ENCODE results near the gene PARD3B. TPM values are rescaled to one million over a fixed set of nuclear protein-coding genes. Genes with fewer than 3 reads are reported as not detected.

The PARD3B gene
- total RNA-seq, 1 donor from 2014 or later = not detected

DNA sequence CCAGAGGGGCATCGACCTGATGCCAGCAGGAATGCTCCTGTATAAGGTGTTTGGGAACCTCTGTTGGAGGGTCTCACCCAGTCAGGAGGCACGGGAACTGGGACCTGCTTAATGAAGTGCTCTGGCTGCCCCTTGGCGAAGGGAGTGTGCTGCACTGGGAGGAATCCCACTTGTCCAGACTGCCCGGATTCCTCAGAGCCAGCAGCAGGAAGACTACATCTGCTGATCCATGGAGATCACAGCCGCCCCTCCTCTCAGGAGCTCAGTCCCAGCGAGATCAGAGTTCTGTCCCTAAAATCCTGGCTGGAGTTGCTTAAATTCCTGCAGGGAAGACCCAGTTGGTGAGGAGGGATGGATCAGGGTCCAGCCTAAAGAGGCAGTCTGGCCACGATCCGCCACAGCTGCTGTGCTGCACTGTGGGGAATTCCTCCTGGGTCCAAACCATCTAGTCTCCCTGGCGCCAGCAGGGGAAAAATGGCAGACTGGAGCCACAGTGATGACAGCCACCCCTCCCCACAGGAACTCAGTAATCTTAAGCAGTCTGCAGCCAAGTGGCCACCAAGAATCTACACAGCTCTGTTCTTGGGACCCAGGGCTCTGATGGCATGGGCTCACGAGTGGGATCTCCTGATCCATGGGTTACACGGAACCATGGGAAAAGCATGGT, 1060.5 kb downstream of the PARD3B start:
- no peaks in the 10 kb centered on the region for H3K4me1 Mint-ChIP-seq
- H3K27me3 Mint-ChIP-seq = peaks cover 26% of the 10 kb centered on the region
- no peak overlapping the region for H3K4me3 Mint-ChIP-seq
- intact Hi-C loops (cut with micrococcal nuclease) = no loop called here
- POLR2A ChIA-PET = no interaction called here
- H3K9me3 Mint-ChIP-seq = peaks cover 6% of the 10 kb centered on the region
- ATAC-seq (ENCODE audit: low read depth) = no peak
- TF ChIP-seq, protein P1, sequence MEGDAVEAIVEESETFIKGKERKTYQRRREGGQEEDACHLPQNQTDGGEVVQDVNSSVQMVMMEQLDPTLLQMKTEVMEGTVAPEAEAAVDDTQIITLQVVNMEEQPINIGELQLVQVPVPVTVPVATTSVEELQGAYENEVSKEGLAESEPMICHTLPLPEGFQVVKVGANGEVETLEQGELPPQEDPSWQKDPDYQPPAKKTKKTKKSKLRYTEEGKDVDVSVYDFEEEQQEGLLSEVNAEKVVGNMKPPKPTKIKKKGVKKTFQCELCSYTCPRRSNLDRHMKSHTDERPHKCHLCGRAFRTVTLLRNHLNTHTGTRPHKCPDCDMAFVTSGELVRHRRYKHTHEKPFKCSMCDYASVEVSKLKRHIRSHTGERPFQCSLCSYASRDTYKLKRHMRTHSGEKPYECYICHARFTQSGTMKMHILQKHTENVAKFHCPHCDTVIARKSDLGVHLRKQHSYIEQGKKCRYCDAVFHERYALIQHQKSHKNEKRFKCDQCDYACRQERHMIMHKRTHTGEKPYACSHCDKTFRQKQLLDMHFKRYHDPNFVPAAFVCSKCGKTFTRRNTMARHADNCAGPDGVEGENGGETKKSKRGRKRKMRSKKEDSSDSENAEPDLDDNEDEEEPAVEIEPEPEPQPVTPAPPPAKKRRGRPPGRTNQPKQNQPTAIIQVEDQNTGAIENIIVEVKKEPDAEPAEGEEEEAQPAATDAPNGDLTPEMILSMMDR (IDR thresholded peaks at IDR 0.05) = no peak
- CTCF ChIA-PET = interaction anchor here (1.5 kb wide), 1 partner anchor 74 kb away, joined by 3 read pairs; no protein-coding TSS in a partner anchor
- DNase-seq = no peak
- no peaks in the 10 kb centered on the region for H3K36me3 Mint-ChIP-seq (ENCODE audit: low read depth)
- no peak overlapping the region for H3K27ac Mint-ChIP-seq

DNA sequence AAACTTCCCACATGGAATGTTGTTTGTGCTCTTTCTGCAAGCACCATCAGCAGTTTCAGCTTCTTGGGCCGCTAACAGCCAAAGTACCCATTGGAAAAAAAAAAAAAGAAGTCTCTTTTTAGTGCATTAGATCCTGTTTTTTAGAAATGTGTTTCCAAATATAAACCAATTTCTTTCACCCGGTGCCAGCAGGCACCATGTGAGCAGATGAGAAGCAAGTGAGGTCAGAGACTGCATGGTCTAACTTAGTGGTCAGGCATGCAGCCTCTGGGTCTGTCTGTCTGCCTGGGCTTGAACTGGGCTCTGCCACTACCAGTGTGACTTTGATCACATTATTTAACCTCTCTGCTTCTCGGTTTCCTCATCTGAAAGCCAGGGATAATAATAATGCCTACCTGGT, 1061.9 kb downstream of the PARD3B start:
- Mint-ChIP-seq H3K36me3 (ENCODE audit: low read depth) (no peaks in the 10 kb centered on the region), H3K9me3 (peaks cover 6% of the 10 kb centered on the region), H3K4me3 (no peak overlapping the region), H3K27ac (no peak overlapping the region), H3K27me3 (peaks cover 32% of the 10 kb centered on the region), H3K4me1 (no peaks in the 10 kb centered on the region)
- ATAC-seq (ENCODE audit: low read depth) = no peak
- TF ChIP-seq, protein P1 (IDR thresholded peaks at IDR 0.05) = no peak
- ChIA-PET CTCF (interaction anchor here (1.5 kb wide), 1 partner anchor 72 kb away, joined by 3 read pairs; no protein-coding TSS in a partner anchor), POLR2A (no interaction called here)
- DNase-seq = no peak
- intact Hi-C loops (cut with micrococcal nuclease) = no loop called here

DNA sequence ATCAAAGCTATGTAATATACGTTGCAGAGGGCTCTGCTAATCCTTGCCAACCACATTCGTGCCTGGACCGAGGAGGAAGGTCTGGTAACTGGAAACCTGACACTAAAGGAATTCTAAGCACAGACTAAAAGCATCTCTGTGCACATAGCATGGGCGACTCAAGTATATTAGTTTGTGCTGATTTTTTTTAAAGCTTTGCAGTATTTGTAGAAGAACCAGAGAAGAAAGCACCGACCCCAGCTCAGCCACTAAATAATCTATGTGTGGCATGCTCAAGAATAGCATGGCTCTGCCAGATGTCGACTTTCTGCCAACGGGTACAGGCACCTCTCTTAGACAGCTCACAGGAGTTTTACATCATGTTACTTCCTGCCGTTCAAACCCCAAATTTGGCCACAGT, 1063.8 kb downstream of the PARD3B start:
- TF ChIP-seq, protein P1 (IDR thresholded peaks at IDR 0.05) = no peak
- ATAC-seq (ENCODE audit: low read depth) (no peak), DNase-seq (no peak)
- peaks cover 34% of the 10 kb centered on the region for H3K27me3 Mint-ChIP-seq
- no peak overlapping the region for H3K27ac Mint-ChIP-seq
- H3K36me3 Mint-ChIP-seq (ENCODE audit: low read depth) = no peaks in the 10 kb centered on the region
- no peaks in the 10 kb centered on the region for H3K4me1 Mint-ChIP-seq
- peaks cover 2% of the 10 kb centered on the region for H3K9me3 Mint-ChIP-seq
- CTCF ChIA-PET = no interaction called here
- H3K4me3 Mint-ChIP-seq = no peak overlapping the region
- POLR2A ChIA-PET = no interaction called here
- intact Hi-C loops (cut with micrococcal nuclease) = no loop called here

DNA sequence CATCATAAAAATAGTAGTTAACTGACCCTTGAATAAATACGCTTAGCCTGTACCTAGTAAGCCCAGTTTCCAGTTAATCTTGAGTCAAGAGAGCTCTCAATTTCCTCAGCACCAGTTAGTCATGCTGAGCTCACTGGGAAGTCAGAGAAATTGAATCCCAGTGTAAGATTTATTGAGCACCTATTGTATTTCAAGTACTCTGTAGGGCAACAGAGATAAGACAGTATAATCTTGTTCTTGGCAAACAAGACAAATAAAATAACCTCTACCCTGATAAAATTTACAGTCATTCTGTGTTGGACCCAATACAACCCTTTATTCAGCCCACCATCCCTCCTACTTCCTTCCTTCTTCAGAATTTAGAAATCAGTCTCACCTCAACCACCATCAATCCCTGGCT, 1065.2 kb downstream of the PARD3B start:
- POLR2A ChIA-PET = no interaction called here
- no peaks in the 10 kb centered on the region for H3K9me3 Mint-ChIP-seq
- TF ChIP-seq, protein P1 (IDR thresholded peaks at IDR 0.05) = no peak
- no peaks in the 10 kb centered on the region for H3K4me1 Mint-ChIP-seq
- CTCF ChIA-PET = no interaction called here
- no peak for DNase-seq
- H3K4me3 Mint-ChIP-seq = no peak overlapping the region
- ATAC-seq (ENCODE audit: low read depth) = no peak
- no peaks in the 10 kb centered on the region for H3K36me3 Mint-ChIP-seq (ENCODE audit: low read depth)
- H3K27me3 Mint-ChIP-seq = peaks cover 29% of the 10 kb centered on the region
- intact Hi-C loops (cut with micrococcal nuclease) = no loop called here
- no peak overlapping the region for H3K27ac Mint-ChIP-seq

DNA sequence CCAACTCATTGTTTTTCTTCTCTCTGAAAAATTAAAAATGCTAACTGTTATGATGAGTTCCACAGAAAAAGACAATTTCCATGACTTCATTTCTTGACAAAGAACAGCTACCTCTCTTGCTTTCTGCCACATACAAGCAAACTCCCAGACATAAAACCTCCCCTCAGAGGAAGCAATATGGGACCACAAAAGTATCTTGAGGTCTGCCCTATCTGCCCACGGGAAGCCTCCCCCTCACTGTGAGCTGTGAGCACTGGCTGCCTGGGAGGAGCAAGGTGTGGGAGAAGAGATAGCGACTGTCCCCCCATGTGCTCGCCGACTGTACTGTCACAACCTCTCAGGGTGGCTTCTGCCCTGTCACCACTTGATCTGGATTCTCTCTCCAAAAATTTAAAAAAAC, 1067.4 kb downstream of the PARD3B start:
- H3K27ac Mint-ChIP-seq = no peak overlapping the region
- intact Hi-C loops (cut with micrococcal nuclease) = no loop called here
- no peak overlapping the region for H3K4me3 Mint-ChIP-seq
- H3K9me3 Mint-ChIP-seq = no peaks in the 10 kb centered on the region
- TF ChIP-seq, protein P1 (IDR thresholded peaks at IDR 0.05) = no peak
- DNase-seq = no peak
- H3K27me3 Mint-ChIP-seq = peaks cover 25% of the 10 kb centered on the region
- ChIA-PET POLR2A (no interaction called here), CTCF (no interaction called here)
- ATAC-seq (ENCODE audit: low read depth) = no peak
- no peaks in the 10 kb centered on the region for H3K4me1 Mint-ChIP-seq
- no peaks in the 10 kb centered on the region for H3K36me3 Mint-ChIP-seq (ENCODE audit: low read depth)

All from activated B cell treated with CpG ODN at 0.5 μM for 24 hours (primary cell).